Panc1 (cell line): ENCODE results near the gene PKD1L1. TPM values are rescaled to one million over a fixed set of nuclear protein-coding genes. Genes with fewer than 3 reads are reported as not detected.
A peak's percentile ranks its signal among the peaks of the same experiment; 100 is the strongest.

Experiments used
- ATAC-seq: fragments of 200-7000 bp; cut with Tn5 transposase; 2 replicates; pipeline ENCODE4 v1.9.1; 2020; ENCODE audit warnings: mild to moderate bottlenecking, moderate library complexity
- BruUV-seq: library from RNA; stranded (reverse); fragments of 400-500 nt; replicated peaks from 2 replicates; lab custom pipeline; 2021; lab: Mats Ljungman, UMichigan
- CTCF ChIA-PET: fragments of 300-600 bp; sonication (Branson Sonifier 250); formaldehyde crosslinking; loops from one replicate; lab custom pipeline; 2022; ENCODE audit warnings: antibody characterized with exemption; lab: Charles Lee
- POLR2A ChIA-PET: fragments of 300-600 bp; sonication (Branson Sonifier 250); formaldehyde crosslinking; loops from one replicate; lab custom pipeline; 2022; ENCODE audit warnings: antibody characterized with exemption; lab: Charles Lee
- DNase-seq: peaks from one replicate; pipeline ENCODE4 v3.0.0-alpha.2; 2010; ENCODE audit warnings: low read depth, low spot score
- H3K27ac ChIP-seq: 2 replicates; pipeline ENCODE4 v1.5.1; 2011; ENCODE audit warnings: mild to moderate bottlenecking, low read length, inconsistent platforms
- H3K27me3 ChIP-seq: fragments of 200-500 bp; sonication (Bioruptor generic); 2 replicates; pipeline ENCODE4 v1.6.0; 2014; ENCODE audit warnings: low read length, inconsistent platforms; ENCODE audit not compliant: control insufficient read depth, insufficient read depth
- H3K36me3 ChIP-seq: fragments of 200-500 bp; sonication (Bioruptor generic); 2 replicates; pipeline ENCODE4 v1.5.1; 2014; ENCODE audit warnings: inconsistent platforms, mild to moderate bottlenecking, low read length, moderate library complexity; ENCODE audit not compliant: control insufficient read depth, insufficient read depth
- H3K4me1 ChIP-seq: 2 replicates; pipeline ENCODE4 v1.5.1; 2011; ENCODE audit warnings: inconsistent platforms, mild to moderate bottlenecking, low read length, moderate library complexity; ENCODE audit not compliant: control insufficient read depth, insufficient read depth
- H3K4me3 ChIP-seq, 2 experiments: 2 replicates each; pipeline ENCODE4 v1.5.1; 2011 to 2012; ENCODE audit warnings: low read depth in 2 of 2, low read length in 2 of 2, mild to moderate bottlenecking in 2 of 2, inconsistent platforms in 1 of 2, moderate library complexity in 1 of 2
- H3K9me3 ChIP-seq: fragments of 200-500 bp; sonication (Bioruptor generic); 2 replicates; pipeline ENCODE4 v1.5.1; 2014; ENCODE audit warnings: low read depth, mild to moderate bottlenecking, inconsistent platforms, low read length, moderate library complexity; ENCODE audit not compliant: control insufficient read depth, insufficient read depth
- POLR2AphosphoS5 ChIP-seq: IDR thresholded peaks from 2 replicates; pipeline ENCODE4 v1.6.1; 2012; ENCODE audit warnings: mild to moderate bottlenecking, low read depth, low read length, moderate library complexity
- REST ChIP-seq, 2 experiments: IDR thresholded peaks; 2 replicates each; pipeline ENCODE4 v1.6.1; 2011 to 2012; ENCODE audit warnings: low read depth in 2 of 2, control low read depth in 1 of 2, low read length in 1 of 2, mild to moderate bottlenecking in 1 of 2, moderate library complexity in 1 of 2; ENCODE audit not compliant: insufficient read depth in 1 of 2
- SIN3A ChIP-seq: IDR thresholded peaks from 2 replicates; pipeline ENCODE4 v1.6.1; 2012; ENCODE audit warnings: low read depth, mild to moderate bottlenecking, low read length, moderate library complexity, borderline replicate concordance; ENCODE audit not compliant: insufficient read depth
- TCF7L2 ChIP-seq: IDR thresholded peaks from 2 replicates; pipeline ENCODE4 v1.6.1; 2011; ENCODE audit warnings: mild to moderate bottlenecking, low read depth, low read length, inconsistent platforms
- in situ Hi-C: cut with HindIII; loops from 2 replicates; pipeline ENCODE4 v1.10.0; 2016; ENCODE audit warnings: low sequenced_read_pairs, low pct_unique_long_range_greater_than_20kb
- intact Hi-C: fragments of 100-400 bp; cut with micrococcal nuclease; formaldehyde crosslinking; loops from one replicate; pipeline ENCODE4 v1.10.0; 2022; ENCODE audit not compliant: unreplicated experiment
- total RNA-seq: library from RNA; stranded (reverse); gene quantifications from one replicate; pipeline ENCODE4 v1.2.1, GENCODE V29; 2021; ENCODE audit not compliant: unreplicated experiment
- TF ChIP-seq, protein P1 (sequence below): fragments of 450-650 bp; IDR thresholded peaks from 2 replicates; pipeline ENCODE4 v1.5.1; 2017; ENCODE audit warnings: mild to moderate bottlenecking

PKD1L1 gene
- total RNA-seq, 1 experiment from 2014 or later: 2.2 TPM

DNA sequence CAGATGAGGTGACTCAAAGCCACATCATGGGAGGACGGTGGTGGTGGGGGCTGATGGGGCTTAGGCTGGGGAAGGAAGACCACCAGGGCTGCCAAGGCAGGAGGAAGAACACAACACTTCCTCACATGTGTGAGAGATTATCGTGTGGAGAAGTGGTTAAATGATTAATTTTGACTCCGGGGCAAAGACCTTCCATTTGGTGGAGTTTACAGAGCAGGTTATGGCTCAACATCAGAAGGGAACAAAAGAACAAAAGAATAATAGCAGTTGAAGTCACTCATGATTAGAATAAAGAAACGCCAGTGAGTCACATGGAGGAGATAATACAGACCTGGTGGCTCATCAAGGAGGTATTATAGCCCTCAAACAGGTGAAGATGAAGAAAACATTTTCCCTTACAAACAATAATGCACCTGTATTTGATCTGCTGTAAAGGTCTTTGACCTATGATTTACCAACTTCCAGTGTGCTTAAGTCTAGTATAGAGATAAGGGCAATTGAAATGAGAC lies 170.1 kb downstream of the PKD1L1 start:
- H3K27me3 ChIP-seq: no peaks in the 10 kb centered on the region
- no peaks in the 10 kb centered on the region for H3K36me3 ChIP-seq
- ChIA-PET CTCF (no interaction called here), POLR2A (no interaction called here)
- H3K4me3 ChIP-seq: no peak overlapping the region
- ATAC-seq (no peak), DNase-seq (no peak)
- H3K4me1 ChIP-seq: peaks cover 20% of the 10 kb centered on the region
- intact Hi-C loops (loop anchor here (5.0 kb wide), 1 partner anchor 39 kb away; no protein-coding TSS in a partner anchor), in situ Hi-C loops (no loop called here)
- peaks cover 25% of the 10 kb centered on the region; the same call in 1 of the 2 replicates for H3K9me3 ChIP-seq
- H3K27ac ChIP-seq: peak overlapping the region; percentile 100
- no TSS peak for BruUV-seq
- TF ChIP-seq SIN3A (no peak), TCF7L2 (no peak), POLR2AphosphoS5 (no peak), REST (IDR thresholded peaks at IDR 0.05; ENCODE audit: insufficient read depth in 1 of 2, low read depth in 2 of 2, low read length in 1 of 2) (no peak)
- TF ChIP-seq, protein P1, sequence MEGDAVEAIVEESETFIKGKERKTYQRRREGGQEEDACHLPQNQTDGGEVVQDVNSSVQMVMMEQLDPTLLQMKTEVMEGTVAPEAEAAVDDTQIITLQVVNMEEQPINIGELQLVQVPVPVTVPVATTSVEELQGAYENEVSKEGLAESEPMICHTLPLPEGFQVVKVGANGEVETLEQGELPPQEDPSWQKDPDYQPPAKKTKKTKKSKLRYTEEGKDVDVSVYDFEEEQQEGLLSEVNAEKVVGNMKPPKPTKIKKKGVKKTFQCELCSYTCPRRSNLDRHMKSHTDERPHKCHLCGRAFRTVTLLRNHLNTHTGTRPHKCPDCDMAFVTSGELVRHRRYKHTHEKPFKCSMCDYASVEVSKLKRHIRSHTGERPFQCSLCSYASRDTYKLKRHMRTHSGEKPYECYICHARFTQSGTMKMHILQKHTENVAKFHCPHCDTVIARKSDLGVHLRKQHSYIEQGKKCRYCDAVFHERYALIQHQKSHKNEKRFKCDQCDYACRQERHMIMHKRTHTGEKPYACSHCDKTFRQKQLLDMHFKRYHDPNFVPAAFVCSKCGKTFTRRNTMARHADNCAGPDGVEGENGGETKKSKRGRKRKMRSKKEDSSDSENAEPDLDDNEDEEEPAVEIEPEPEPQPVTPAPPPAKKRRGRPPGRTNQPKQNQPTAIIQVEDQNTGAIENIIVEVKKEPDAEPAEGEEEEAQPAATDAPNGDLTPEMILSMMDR: no peak

DNA sequence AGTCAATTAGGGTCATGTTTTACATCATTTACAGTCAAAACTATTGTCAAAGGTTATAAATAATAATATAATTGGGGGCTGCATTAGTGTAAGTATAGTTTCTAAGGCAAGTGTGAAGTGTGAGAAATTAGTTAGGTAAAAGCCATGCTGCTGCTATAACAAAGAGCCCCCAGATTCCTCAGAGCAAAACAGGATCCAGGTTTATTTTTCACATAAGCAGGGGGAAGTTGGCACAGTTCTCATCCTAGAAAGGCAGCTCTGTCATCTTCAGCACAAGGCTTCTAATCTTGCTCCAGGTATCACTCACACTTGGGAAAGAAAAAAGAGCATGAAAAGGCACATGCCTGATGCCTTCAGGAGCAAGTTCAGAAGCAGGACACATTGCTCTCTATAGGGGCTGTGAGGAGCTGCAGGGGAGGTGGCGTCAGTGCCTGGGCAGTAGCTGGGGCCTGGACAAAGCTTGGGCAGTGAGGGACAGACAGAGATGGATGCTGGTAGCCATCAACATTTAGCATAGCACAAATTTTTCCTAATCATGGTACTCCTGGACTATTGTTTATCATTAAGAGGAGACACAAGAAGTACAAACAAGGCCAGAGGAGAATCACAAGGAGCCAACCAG lies 170.6 kb downstream of the PKD1L1 start:
- peaks cover 16% of the 10 kb centered on the region for H3K4me1 ChIP-seq
- no peak overlapping the region for H3K4me3 ChIP-seq
- no TSS peak for BruUV-seq
- CTCF ChIA-PET: no interaction called here
- intact Hi-C loops: loop anchor here (5.0 kb wide), 1 partner anchor 40 kb away; no protein-coding TSS in a partner anchor
- H3K27me3 ChIP-seq: no peaks in the 10 kb centered on the region
- POLR2A ChIA-PET: interaction anchor here (0.6 kb wide), 1 partner anchor 82 kb away, joined by 6 read pairs; no protein-coding TSS in a partner anchor
- ATAC-seq: no peak
- TF ChIP-seq TCF7L2: no peak
- TF ChIP-seq REST (IDR thresholded peaks at IDR 0.05; ENCODE audit: insufficient read depth in 1 of 2, low read depth in 2 of 2, low read length in 1 of 2): no peak
- TF ChIP-seq SIN3A: no peak
- TF ChIP-seq, protein P1: no peak
- no peak for TF ChIP-seq POLR2AphosphoS5
- peak overlapping the region; percentile 100 for H3K27ac ChIP-seq
- in situ Hi-C loops: no loop called here
- no peaks in the 10 kb centered on the region for H3K36me3 ChIP-seq
- DNase-seq: no peak
- peaks cover 25% of the 10 kb centered on the region; the same call in 1 of the 2 replicates for H3K9me3 ChIP-seq
